ENCODE measurements around the gene DOCK4. TPM values are rescaled to one million over a fixed set of nuclear protein-coding genes. Genes with fewer than 3 reads are reported as not detected.

DOCK4 gene
- total and polyA plus RNA-seq, 2 of the 8 experiments (the other 6 are each of a cell fraction or from before 2014, with no cell fraction given): 5.1 to 23.6 TPM

DNA sequence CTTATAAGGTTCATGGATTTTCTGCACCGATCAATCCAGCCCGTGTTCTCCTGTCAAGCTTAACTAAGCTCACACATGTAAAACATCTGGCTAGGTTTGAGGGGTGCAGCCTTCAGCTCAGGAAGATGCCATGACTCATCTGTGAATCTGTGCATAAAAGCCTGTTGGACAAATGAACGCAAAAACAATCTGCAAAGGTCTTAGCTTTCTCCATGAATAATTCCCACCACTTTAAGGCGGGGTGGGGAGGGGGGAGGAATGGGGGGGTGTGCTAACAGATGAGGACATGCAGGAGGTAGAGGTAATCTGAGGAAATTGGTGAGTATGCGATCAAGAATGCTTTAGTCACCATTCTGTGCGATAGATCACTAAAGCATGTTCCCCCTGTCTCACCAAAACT is 4.8 kb downstream of the DOCK4 start:
- no peak overlapping the region for H3K23ac ChIP-seq (ENCODE audit: insufficient read length)
- H3K9ac ChIP-seq (replicated peaks in 1 of 4; ENCODE audit: extremely low read depth in 1 of 4, low read depth in 3 of 4, low read length in 3 of 4): no peak overlapping the region
- no peaks in the 10 kb centered on the region for H3K36me3 ChIP-seq (ENCODE audit: control insufficient read depth in 2 of 4, insufficient read depth in 4 of 4, low read length in 3 of 4)
- no peaks in the 10 kb centered on the region for H3K9me3 ChIP-seq (ENCODE audit: insufficient read depth in 2 of 2, low read depth in 1 of 2, low read length in 1 of 2)
- no peak overlapping the region for H3K4me3 ChIP-seq (ENCODE audit: extremely low read depth in 1 of 4, insufficient read depth in 2 of 4, low read depth in 3 of 4, low read length in 4 of 4)
- H4K5ac ChIP-seq (ENCODE audit: insufficient read length, low read depth, low read length): no peak overlapping the region
- H3K27ac ChIP-seq (ENCODE audit: low read depth, low read length): no peak overlapping the region
- H2AFZ ChIP-seq (ENCODE audit: low read length): no peak overlapping the region
- no peak overlapping the region for H2BK120ac ChIP-seq (replicated peaks; ENCODE audit: low read depth, low read length)
- H2BK15ac ChIP-seq (ENCODE audit: low read length): no peak overlapping the region
- ChIA-PET CTCF (ENCODE audit: partially characterized antibody) (interaction anchor here (1.0 to 1.3 kb wide), 3 partner anchors 23 to 122 kb away, joined by 4 to 5 read pairs (median 4); no protein-coding TSS in a partner anchor), POLR2A (ENCODE audit: partially characterized antibody) (interaction anchor here (0.9 kb wide), 1 partner anchor 250 kb away, joined by 3 read pairs; no protein-coding TSS in a partner anchor)
- H4K8ac ChIP-seq (ENCODE audit: extremely low read depth, insufficient read depth, low read length): no peak overlapping the region
- no peaks in the 10 kb centered on the region; a peak in 1 of 7 replicates for H3K27me3 ChIP-seq (replicated peaks in 1 of 4; ENCODE audit: control insufficient read depth in 3 of 4, extremely low read depth in 1 of 4, insufficient read depth in 3 of 4, low read length in 3 of 4)
- H2AK5ac ChIP-seq (ENCODE audit: low read depth, low read length): no peak overlapping the region
- DNase-seq (ENCODE audit: low read depth in 1 of 2, low spot score in 2 of 2) (no peak), FAIRE-seq (no peak)
- H3K18ac ChIP-seq (ENCODE audit: extremely low read depth, low read length): no peak overlapping the region
- H3K56ac ChIP-seq (replicated peaks; ENCODE audit: insufficient read length, low read depth, low read length): no peak overlapping the region
- H2BK12ac ChIP-seq (ENCODE audit: low read depth, low read length): no peak overlapping the region
- H2BK5ac ChIP-seq (ENCODE audit: low read depth, low read length): no peak overlapping the region
- no peak overlapping the region for H4K91ac ChIP-seq (replicated peaks; ENCODE audit: insufficient read length, low read length)
- H3K23me2 ChIP-seq (ENCODE audit: low read depth, low read length): peaks cover 14% of the 10 kb centered on the region
- peaks cover 5 to 78% of the 10 kb centered on the region in 2 experiments; a peak in 3 of 4 replicates for H3K79me2 ChIP-seq (ENCODE audit: control insufficient read depth in 1 of 2, insufficient read depth in 2 of 2, low read length in 2 of 2)
- no peak overlapping the region for H2BK20ac ChIP-seq (ENCODE audit: low read length)
- peaks cover 3% of the 10 kb centered on the region; the same call in 1 of the 2 replicates for H3K79me1 ChIP-seq (ENCODE audit: low read depth, low read length)
- H3K14ac ChIP-seq (ENCODE audit: insufficient read length): no peak overlapping the region
- H4K20me1 ChIP-seq (replicated peaks in 1 of 2; ENCODE audit: control insufficient read depth in 1 of 2, insufficient read depth in 2 of 2, low read length in 2 of 2): no peaks in the 10 kb centered on the region
- no peak overlapping the region for H3K4ac ChIP-seq (replicated peaks; ENCODE audit: insufficient read length, low read depth, low read length)
- H3K4me1 ChIP-seq (replicated peaks in 1 of 4; ENCODE audit: control insufficient read depth in 3 of 4, insufficient read depth in 4 of 4, low read length in 3 of 4): peaks cover 0 to 11% (median 7%) of the 10 kb centered on the region in 4 experiments; a peak in 5 of 7 replicates
- H3K4me2 ChIP-seq (ENCODE audit: insufficient read depth in 1 of 2, low read depth in 2 of 2, low read length in 2 of 2): no peak overlapping the region
- 96% methylated on average over 6 of the region's 6 CpGs; no CpG with 5 or more reads in 1 of the 2 experiments for WGBS, 2 experiments (ENCODE audit: extremely low coverage in 1 of 2, insufficient coverage in 1 of 2, insufficient read length in 1 of 2, insufficient replicate concordance in 2 of 2, low coverage in 1 of 2, low lambda C conversion rate in 2 of 2, missing lambda C conversion rate in 1 of 2)
- TF ChIP-seq TEAD4 (IDR thresholded peaks at IDR 0.05; ENCODE audit: low read depth, low read length) (no peak), BRCA1 (IDR thresholded peaks at IDR 0.05; ENCODE audit: low read depth, low read length) (no peak), TBP (IDR thresholded peaks at IDR 0.05; ENCODE audit: low read depth, low read length) (no peak), KDM4A (IDR thresholded peaks at IDR 0.05; ENCODE audit: low read depth, low read length, severe bottlenecking) (no peak), SIRT6 (IDR thresholded peaks at IDR 0.05; ENCODE audit: low read length) (no peak), KDM5A (IDR thresholded peaks at IDR 0.05; ENCODE audit: low read length) (no peak), ZNF274 (IDR thresholded peaks at IDR 0.05; ENCODE audit: borderline replicate concordance, extremely low read depth, low read length) (no peak), CHD1 (IDR thresholded peaks at IDR 0.05; ENCODE audit: low read depth, low read length) (no peak), TAF7 (optimal IDR thresholded peaks at IDR 0.05; ENCODE audit: borderline replicate concordance, low read depth, low read length) (no peak), ASH2L (IDR thresholded peaks at IDR 0.05; ENCODE audit: low read length) (no peak)
- TF ChIP-seq, protein P1, sequence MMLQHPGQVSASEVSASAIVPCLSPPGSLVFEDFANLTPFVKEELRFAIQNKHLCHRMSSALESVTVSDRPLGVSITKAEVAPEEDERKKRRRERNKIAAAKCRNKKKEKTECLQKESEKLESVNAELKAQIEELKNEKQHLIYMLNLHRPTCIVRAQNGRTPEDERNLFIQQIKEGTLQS (IDR thresholded peaks at IDR 0.05; ENCODE audit: insufficient read depth, low read depth, low read length): no peak
- TF ChIP-seq, protein P2, sequence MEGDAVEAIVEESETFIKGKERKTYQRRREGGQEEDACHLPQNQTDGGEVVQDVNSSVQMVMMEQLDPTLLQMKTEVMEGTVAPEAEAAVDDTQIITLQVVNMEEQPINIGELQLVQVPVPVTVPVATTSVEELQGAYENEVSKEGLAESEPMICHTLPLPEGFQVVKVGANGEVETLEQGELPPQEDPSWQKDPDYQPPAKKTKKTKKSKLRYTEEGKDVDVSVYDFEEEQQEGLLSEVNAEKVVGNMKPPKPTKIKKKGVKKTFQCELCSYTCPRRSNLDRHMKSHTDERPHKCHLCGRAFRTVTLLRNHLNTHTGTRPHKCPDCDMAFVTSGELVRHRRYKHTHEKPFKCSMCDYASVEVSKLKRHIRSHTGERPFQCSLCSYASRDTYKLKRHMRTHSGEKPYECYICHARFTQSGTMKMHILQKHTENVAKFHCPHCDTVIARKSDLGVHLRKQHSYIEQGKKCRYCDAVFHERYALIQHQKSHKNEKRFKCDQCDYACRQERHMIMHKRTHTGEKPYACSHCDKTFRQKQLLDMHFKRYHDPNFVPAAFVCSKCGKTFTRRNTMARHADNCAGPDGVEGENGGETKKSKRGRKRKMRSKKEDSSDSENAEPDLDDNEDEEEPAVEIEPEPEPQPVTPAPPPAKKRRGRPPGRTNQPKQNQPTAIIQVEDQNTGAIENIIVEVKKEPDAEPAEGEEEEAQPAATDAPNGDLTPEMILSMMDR (IDR thresholded peaks at IDR 0.05; ENCODE audit: control extremely low read depth in 1 of 3, insufficient read depth in 1 of 3, low read depth in 1 of 3, low read length in 3 of 3): no peak

Data from H1 (cell line).